RWPE2 (cell line): ENCODE measurements around the gene DOCK9.
A peak's percentile ranks its signal among the peaks of the same experiment; 100 is the strongest.

Experiments used
- ATAC-seq: fragments of 200-7000 bp; cut with Tn5 transposase; 3 replicates; pipeline ENCODE4 v1.9.1; 2021; ENCODE audit warnings: low read depth
- DNase-seq: peaks from one replicate; pipeline ENCODE4 v3.0.0-alpha.2; 2020; ENCODE audit warnings: low spot score
- H3K27ac ChIP-seq: fragments of 450-650 bp; 2 replicates; pipeline ENCODE4 v1.5.1; 2017; ENCODE audit warnings: mild to moderate bottlenecking; ENCODE audit not compliant: poor library complexity, severe bottlenecking
- H3K27me3 ChIP-seq: fragments of 250-450 bp; sonication (Bioruptor Pico); 2 replicates; pipeline ENCODE4 v1.5.1; 2021; ENCODE audit warnings: mild to moderate bottlenecking, moderate library complexity; ENCODE audit not compliant: insufficient read depth, poor library complexity, severe bottlenecking
- H3K36me3 ChIP-seq: fragments of 250-450 bp; sonication (Bioruptor Pico); 2 replicates; pipeline ENCODE4 v1.5.1; 2020; ENCODE audit warnings: low read depth, mild to moderate bottlenecking, moderate library complexity
- H3K4me1 ChIP-seq: fragments of 250-450 bp; sonication (Bioruptor Pico); 2 replicates; pipeline ENCODE4 v1.5.1; 2021; ENCODE audit warnings: mild to moderate bottlenecking, moderate library complexity; ENCODE audit not compliant: insufficient read depth, poor library complexity, severe bottlenecking
- H3K4me3 ChIP-seq: fragments of 250-450 bp; sonication (Bioruptor Pico); 2 replicates; pipeline ENCODE4 v1.5.1; 2021; ENCODE audit warnings: mild to moderate bottlenecking, moderate library complexity; ENCODE audit not compliant: severe bottlenecking
- H3K9me3 ChIP-seq: fragments of 250-450 bp; sonication (Bioruptor Pico); 2 replicates; pipeline ENCODE4 v1.5.1; 2021; ENCODE audit warnings: mild to moderate bottlenecking, moderate library complexity; ENCODE audit not compliant: severe bottlenecking
- TF ChIP-seq, protein P1 (sequence below): fragments of 450-650 bp; IDR thresholded peaks from one replicate; pipeline ENCODE4 v1.5.1; 2017; ENCODE audit warnings: mild to moderate bottlenecking, moderate library complexity; ENCODE audit not compliant: poor library complexity, severe bottlenecking

DOCK9 gene

DNA sequence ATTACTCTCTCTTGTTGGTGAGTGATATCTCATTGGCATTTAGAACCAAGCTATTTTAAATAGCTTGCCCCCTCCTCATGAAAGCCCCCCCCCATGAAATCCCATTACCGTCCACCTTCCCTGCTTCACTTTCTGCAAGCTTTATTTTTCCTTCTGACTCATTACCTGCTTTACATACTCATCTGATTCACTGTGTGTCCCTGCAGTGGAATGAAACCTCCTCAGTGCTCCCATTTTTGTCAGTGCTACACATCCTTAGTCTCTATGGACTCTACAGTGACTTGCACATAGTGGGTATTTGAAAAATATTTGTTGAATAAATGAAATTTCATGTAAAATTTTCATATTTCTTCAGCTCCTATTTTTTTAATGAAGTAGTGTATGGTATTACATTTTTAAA lies 62.3 kb downstream of the DOCK9 start:
- H3K4me3 ChIP-seq: no peak overlapping the region
- H3K36me3 ChIP-seq: peaks cover 15% of the 10 kb centered on the region
- H3K27me3 ChIP-seq: no peaks in the 10 kb centered on the region
- TF ChIP-seq, protein P1, sequence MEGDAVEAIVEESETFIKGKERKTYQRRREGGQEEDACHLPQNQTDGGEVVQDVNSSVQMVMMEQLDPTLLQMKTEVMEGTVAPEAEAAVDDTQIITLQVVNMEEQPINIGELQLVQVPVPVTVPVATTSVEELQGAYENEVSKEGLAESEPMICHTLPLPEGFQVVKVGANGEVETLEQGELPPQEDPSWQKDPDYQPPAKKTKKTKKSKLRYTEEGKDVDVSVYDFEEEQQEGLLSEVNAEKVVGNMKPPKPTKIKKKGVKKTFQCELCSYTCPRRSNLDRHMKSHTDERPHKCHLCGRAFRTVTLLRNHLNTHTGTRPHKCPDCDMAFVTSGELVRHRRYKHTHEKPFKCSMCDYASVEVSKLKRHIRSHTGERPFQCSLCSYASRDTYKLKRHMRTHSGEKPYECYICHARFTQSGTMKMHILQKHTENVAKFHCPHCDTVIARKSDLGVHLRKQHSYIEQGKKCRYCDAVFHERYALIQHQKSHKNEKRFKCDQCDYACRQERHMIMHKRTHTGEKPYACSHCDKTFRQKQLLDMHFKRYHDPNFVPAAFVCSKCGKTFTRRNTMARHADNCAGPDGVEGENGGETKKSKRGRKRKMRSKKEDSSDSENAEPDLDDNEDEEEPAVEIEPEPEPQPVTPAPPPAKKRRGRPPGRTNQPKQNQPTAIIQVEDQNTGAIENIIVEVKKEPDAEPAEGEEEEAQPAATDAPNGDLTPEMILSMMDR: no peak
- no peaks in the 10 kb centered on the region for H3K9me3 ChIP-seq
- ATAC-seq: no peak
- H3K27ac ChIP-seq: no peak overlapping the region
- peaks cover 8% of the 10 kb centered on the region for H3K4me1 ChIP-seq
- no peak for DNase-seq

DNA sequence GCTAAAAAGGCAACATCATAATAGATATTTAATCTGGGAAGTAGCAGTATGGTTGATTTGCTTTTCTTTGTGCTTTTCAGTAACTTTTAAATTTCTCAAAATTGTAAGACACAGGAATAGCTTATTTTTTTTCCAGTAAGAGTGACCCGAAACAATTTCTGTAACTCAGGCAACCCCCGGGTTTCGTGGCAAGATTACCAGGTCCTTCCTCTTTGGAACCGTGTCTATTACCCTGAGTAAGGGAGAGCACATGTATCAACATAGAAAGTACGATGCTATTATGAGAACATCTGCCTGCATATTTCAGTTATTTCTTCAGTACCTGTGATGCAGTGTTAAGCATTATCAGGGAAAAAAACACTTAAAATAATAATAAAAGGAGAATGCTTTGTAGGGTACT lies 64.1 kb downstream of the DOCK9 start:
- H3K4me1 ChIP-seq: peaks cover 27% of the 10 kb centered on the region
- H3K27me3 ChIP-seq: no peaks in the 10 kb centered on the region
- H3K36me3 ChIP-seq: peaks cover 11% of the 10 kb centered on the region
- DNase-seq (no peak), ATAC-seq (no peak)
- H3K27ac ChIP-seq: no peak overlapping the region
- H3K9me3 ChIP-seq: peaks cover 2% of the 10 kb centered on the region
- TF ChIP-seq, protein P1: no peak
- no peak overlapping the region for H3K4me3 ChIP-seq

DNA sequence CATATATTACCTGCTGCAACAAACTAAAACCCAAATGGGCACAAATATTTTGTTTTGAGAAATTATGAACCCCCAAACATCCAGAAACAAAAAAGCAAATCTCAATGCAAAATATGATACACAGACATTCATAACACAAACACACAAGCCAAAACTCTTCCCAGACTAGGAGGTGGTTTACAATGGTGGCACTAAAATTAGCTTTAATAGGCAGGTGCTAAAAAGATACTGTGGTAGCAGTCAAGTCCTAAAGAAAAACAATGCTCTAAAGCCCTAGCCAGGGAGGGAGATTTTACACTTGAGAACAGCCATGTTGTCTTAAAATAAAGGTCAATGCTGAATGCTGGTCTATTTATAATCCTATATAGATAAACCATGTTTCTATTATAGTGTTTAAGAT lies 65.0 kb downstream of the DOCK9 start:
- Histone ChIP-seq H3K4me3 (no peak overlapping the region), H3K27ac (no peak overlapping the region), H3K9me3 (peaks cover 2% of the 10 kb centered on the region), H3K27me3 (no peaks in the 10 kb centered on the region), H3K4me1 (peaks cover 27% of the 10 kb centered on the region), H3K36me3 (peaks cover 7% of the 10 kb centered on the region)
- TF ChIP-seq, protein P1: no peak
- ATAC-seq (no peak), DNase-seq (no peak)

DNA sequence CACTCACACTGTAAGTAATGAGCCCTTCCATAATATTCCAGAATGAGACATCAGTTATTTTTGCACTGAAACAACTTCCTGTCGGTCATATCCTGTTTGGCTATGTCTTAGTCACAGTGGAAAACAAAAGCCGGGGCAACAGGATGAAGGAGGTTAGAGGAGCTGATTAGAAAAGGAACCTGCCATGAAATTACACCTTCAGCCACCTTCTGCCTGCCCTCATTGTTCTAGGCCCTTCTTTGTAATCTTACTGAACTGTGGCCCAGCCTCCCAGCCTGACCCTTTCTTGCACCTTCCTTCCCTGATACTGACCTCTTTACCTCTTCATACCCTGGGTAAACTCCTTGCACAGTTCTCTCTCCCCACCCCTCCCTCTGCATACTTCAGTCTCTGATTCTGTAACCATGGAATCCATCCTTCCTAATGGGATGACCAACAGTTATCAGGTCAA lies 67.3 kb downstream of the DOCK9 start:
- H3K36me3 ChIP-seq: peaks cover 7% of the 10 kb centered on the region
- ATAC-seq (peak; percentile 96), DNase-seq (no peak)
- H3K27ac ChIP-seq: peak overlapping the region; percentile 85
- TF ChIP-seq, protein P1: no peak
- no peak overlapping the region for H3K4me3 ChIP-seq
- peaks cover 2% of the 10 kb centered on the region for H3K9me3 ChIP-seq
- peaks cover 27% of the 10 kb centered on the region for H3K4me1 ChIP-seq
- H3K27me3 ChIP-seq: no peaks in the 10 kb centered on the region

DNA sequence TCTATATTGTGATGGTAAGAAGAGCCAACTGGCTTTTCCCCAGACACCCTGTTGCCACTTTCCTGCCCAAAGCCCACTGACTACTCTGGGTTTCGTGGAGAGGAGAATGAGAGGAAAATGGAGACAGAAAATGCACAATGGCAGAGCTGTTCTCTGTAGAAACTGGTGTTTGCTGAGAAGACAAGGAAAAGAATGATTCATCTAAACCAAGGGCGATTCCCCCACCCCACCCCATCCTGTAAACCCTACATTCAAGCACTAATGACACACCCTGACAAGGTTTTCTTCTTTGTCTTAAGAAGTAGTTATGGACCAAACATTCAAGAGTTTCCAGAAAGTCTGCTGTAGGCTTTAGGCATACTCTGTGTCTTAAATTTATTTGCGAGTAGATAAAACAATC lies 68.8 kb downstream of the DOCK9 start:
- no peak for DNase-seq
- TF ChIP-seq, protein P1: no peak
- peak; percentile 74 for ATAC-seq
- H3K9me3 ChIP-seq: peaks cover 2% of the 10 kb centered on the region
- H3K4me1 ChIP-seq: peaks cover 27% of the 10 kb centered on the region
- H3K27ac ChIP-seq: peak overlapping the region; percentile 85
- no peaks in the 10 kb centered on the region for H3K27me3 ChIP-seq
- H3K36me3 ChIP-seq: peaks cover 4% of the 10 kb centered on the region; the same call in 1 of the 2 replicates
- no peak overlapping the region for H3K4me3 ChIP-seq
